T1000 (cell line): Measurements from ENCODE around the gene YIPF1.

Source experiments
- DNase-seq: peaks from one replicate; lab custom pipeline; 2025; ENCODE audit warnings: mixed read lengths; lab: John Stamatoyannopoulos, UW

Gene YIPF1

DNA sequence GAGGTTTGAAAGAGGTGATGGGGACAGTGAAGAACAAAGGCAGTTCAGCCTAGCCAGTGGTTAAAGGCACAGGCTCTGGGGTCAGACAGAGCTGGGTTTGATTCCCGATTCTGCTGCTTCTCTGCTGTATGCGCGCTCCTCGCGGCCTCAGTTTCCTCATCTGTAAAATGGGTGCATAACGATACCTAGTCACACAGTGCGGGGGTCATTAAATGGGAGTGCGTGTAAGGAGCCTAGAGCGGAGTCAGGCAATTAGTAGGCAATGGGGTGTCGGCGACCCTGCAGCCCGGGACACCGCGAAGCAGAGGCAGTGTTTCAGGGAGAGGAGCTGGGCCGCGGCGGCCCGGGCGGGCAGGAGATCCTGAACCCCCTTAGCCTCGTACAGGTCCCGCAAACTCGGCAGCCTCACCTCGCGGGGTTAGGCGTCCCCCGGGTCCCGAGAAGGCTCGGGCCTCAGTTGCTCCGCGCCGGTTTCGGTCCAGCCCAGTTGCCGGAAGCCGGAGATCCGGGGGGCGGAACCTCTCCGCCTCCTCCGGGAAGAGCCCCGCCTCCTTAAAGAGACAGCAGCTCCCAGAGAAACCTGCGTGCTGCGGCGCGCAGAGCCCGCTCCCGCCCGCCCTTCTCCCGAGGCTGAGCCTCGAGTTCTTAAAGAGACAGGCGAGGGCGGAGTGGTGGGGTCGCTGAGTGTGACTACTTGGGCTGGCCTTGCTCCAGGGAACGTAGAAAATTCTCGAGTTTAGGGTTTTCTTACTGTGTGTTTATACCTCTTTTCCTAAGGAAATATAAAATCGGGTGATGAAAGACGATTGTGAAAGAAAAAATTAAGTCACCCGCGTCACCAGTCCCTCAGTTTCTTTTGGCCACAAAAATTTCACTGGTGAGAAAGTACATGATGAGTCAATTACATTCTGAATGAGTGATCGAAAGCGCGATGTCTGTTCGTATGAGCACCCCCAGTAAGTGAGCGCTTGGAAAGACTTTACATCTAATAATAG is at the start of gene YIPF1:
Gene YIPF1, minus strand, starts transcription at position 494 of the 995 bp plus-strand sequence. CDS start 860 bp downstream, outside the sequence.
- DNase-seq, result peak; percentile 84

GRCh38 chr1:53938136-53938830 is 48.7 kb upstream of the YIPF1 start:
- no peak for DNase-seq

GRCh38 chr1:53936430-53936829 is 46.8 kb upstream of the YIPF1 start:
- no peak for DNase-seq

DNA sequence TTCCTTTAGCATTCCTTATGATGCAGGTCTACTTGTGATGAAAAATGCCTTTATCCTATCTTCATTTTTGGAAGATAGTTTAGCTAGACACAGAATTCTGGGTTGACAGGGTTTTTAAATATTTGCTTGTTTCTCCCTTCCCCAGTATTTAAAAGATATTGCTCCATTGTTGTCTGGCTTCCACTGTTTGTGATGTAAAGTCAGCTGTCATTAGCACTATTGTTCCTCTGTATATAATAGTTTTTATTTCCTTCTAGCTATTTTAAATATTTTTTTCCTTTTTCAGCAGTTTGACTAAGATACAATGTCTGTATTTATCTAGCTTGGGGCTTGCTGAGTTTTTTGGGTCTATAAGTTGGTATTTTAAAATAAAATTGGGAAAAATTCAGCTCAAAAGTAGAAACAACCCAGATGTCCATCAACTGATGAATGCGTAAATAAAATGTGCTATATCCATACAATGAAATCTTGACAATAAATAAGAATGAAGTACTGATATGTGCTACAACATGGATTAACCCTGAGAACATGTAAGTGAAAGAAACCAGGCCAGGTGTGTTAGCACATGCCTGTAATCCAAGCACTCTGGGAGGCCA is 44.7 kb upstream of the YIPF1 start:
- DNase-seq, result no peak

DNA sequence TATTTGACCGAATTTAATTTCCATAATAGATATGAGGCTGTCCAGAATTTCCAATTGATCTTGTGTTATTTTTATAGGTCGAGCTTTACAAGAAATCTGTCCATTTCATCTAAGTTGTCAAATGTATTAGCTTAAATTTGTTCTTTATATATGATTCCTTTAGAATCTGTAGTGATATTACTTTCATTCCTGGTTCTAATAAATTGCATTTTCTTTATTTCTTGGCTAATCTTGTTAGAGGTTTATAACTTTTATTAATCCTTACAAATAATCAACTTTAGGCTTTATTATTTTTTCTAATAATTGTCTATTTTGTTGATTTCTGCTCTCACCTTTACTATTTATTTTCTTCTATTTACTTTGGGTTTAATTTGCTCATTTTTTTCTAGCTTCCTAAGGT is 41.9 kb upstream of the YIPF1 start:
- DNase-seq, result no peak

- DNase-seq, result no peak
Observed at GRCh38 chr1:53930932-53931331, 41.3 kb upstream of the YIPF1 start.

GRCh38 chr1:53929246-53929960 is 39.8 kb upstream of the YIPF1 start:
- no peak for DNase-seq

GRCh38 chr1:53927376-53927881 is 37.8 kb upstream of the YIPF1 start:
- DNase-seq, result no peak

DNA sequence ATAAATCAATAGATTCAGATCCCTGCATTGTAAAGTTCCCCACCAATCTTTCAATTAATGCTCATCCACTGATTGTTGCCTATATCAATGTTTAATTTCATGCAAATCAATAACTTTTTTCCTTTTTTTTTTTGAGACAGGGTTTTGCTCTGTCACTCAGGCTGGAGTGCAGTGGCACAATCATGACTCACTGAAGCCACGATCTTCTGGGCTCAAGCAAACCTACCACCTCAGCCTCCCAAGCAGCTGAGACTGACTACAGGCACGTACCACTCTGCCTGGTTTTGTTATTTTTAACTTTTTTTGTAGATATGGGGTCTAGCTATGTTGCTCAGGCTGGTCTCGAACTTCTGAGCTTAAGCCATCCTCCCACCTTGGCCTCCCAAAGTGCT is 30.1 kb upstream of the YIPF1 start:
- DNase-seq, result no peak

GRCh38 chr1:53918343-53918742 is 28.7 kb upstream of the YIPF1 start:
- no peak for DNase-seq

GRCh38 chr1:53913352-53914033 is 23.9 kb upstream of the YIPF1 start:
- no peak for DNase-seq

DNA sequence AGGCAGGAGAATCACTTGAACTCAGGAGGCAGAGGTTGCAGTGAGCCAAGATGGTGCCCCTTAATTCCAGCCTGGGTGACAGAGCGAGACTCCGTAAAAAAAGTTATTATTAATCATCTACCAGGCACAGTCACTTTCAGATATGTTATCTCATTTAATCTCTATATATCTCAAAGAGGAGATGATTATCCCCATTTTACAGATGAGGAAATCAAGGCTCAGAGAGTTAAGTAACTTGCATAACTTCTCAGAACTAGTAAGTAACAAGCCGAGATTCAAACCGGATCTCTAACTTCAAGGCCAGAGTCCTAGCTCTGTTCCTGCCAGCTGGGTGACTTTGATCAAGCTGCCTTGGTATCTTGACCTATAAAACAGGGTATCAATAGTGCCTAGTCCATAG is 21.8 kb upstream of the YIPF1 start:
- DNase-seq, result no peak

GRCh38 chr1:53909946-53910345 is 20.3 kb upstream of the YIPF1 start:
- DNase-seq, result no peak

DNA sequence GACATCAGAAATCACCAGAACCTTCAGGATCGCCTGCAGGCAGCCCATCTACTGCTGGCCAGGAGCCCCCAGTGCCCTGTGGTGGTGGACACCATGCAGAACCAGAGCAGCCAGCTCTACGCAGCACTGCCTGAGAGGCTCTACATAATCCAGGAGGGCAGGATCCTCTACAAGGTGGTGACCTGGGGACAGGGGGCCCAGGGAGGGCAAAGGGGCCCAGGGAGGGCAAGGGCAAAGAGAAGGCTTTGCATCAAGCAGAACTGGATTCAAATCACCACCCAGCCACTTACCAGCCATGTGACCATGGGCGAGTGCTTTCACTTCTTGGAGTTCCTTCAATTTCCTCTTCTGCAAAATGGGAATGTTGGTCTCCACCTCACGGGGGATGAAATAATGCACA is 16.5 kb upstream of the YIPF1 start:
- DNase-seq, result no peak

GRCh38 chr1:53905509-53905908 is 15.9 kb upstream of the YIPF1 start:
- DNase-seq, result no peak

GRCh38 chr1:53902235-53903138 is 12.9 kb upstream of the YIPF1 start:
- no peak for DNase-seq

GRCh38 chr1:53899708-53900107 is 10.1 kb upstream of the YIPF1 start:
- DNase-seq, result no peak

- DNase-seq, result no peak
Observed at GRCh38 chr1:53899206-53899628, 9.6 kb upstream of the YIPF1 start.

- DNase-seq, result peak; percentile 46
Observed at GRCh38 chr1:53896635-53897229, 7.1 kb upstream of the YIPF1 start.

DNA sequence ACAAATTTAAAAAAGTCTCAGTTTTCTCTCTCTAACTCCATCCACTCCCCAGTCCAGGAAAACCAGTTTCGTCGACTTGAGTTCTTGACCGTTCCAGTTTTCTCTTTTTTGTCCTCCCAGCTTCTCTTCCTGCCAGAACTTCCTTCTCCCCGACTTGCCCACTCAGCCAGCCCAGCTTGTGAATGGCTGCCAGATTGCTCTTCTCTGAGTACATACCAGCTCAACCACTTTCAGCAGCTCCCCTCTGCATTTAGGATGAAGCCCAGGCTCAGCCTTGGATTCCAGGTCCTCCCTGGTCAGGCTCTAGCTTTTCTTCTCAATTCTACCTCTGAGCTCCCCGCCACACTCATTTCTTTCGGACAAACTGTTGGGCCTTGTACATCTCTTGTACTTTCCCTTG is 5.8 kb upstream of the YIPF1 start:
- DNase-seq, result no peak
